K562 (cell line): ENCODE data around the gene ZNF624. TPM values are rescaled to one million over a fixed set of nuclear protein-coding genes. Genes with fewer than 3 reads are reported as not detected.

ENCODE experiments used
- ATAC-seq: fragments of 200-7000 bp; cut with Tn5 transposase; 3 replicates; pipeline ENCODE4 v1.9.1; 2020; ENCODE audit warnings: moderate library complexity
- BruUV-seq: library from RNA; stranded (reverse); fragments of 400-500 nt; replicated peaks from 2 replicates; lab custom pipeline; 2021; lab: Mats Ljungman, UMichigan
- CTCF ChIA-PET: fragments of 300-600 bp; formaldehyde crosslinking; extraction: SDS; loops from one replicate; lab custom pipeline; 2021; ENCODE audit warnings: low intra/inter-chr PET ratio; lab: Yijun Ruan, JAX
- POLR2A ChIA-PET: fragments of 300-600, 350-650 bp; sonication (Branson Sonifier 250); formaldehyde crosslinking; extraction: SDS; loops from one replicate; lab custom pipeline; 2021; ENCODE audit warnings: antibody characterized with exemption, inconsistent platforms; lab: Yijun Ruan, JAX
- DNase-seq, 4 experiments: peaks; one replicate each; pipeline versions ENCODE4 v3.0.0 to v3.0.0-alpha.2; 2011 to 2018; ENCODE audit warnings: low spot score in 3 of 4, mixed read lengths in 3 of 4; ENCODE audit errors: extremely low read depth in 1 of 4
- FAIRE-seq: peaks from 2 replicates; lab custom pipeline; 2011; peaks lifted over from hg19 to GRCh38; lab: Jason Lieb, UNC
- H2AFZ ChIP-seq: 2 replicates; pipeline ENCODE4 v1.6.0; 2011; ENCODE audit warnings: low read depth, low read length, control low read depth, inconsistent platforms
- H3K27ac ChIP-seq: fragments of 200-600 bp; 3 replicates; pipeline ENCODE4 v1.8.0; 2011; ENCODE audit warnings: low read depth, mild to moderate bottlenecking, control low read depth, inconsistent platforms, low read length, moderate library complexity, mixed read lengths; ENCODE audit errors: extremely low read depth
- H3K27me3 ChIP-seq, 2 experiments: fragments of 300-600 bp in 1 of 2; 2 replicates in 1 of 2; 3 replicates in 1 of 2; pipeline versions ENCODE4 v1.6.0 to v1.8.0; 2011; ENCODE audit warnings: inconsistent platforms in 2 of 2, low read length in 2 of 2, mild to moderate bottlenecking in 1 of 2, mixed read lengths in 1 of 2, moderate library complexity in 1 of 2; ENCODE audit not compliant: control insufficient read depth in 2 of 2, insufficient read depth in 2 of 2
- H3K36me3 ChIP-seq: fragments of 300-600 bp; 3 replicates; pipeline ENCODE4 v1.8.0; 2011; ENCODE audit warnings: mild to moderate bottlenecking, low read length, inconsistent platforms; ENCODE audit not compliant: control insufficient read depth, insufficient read depth
- H3K4me1 ChIP-seq, 2 experiments: fragments of 200-600 bp in 1 of 2; replicated peaks in 1 of 2; 2 replicates in 1 of 2; 3 replicates in 1 of 2; pipeline versions ENCODE4 v1.5.1 to v1.8.0; 2011; ENCODE audit warnings: inconsistent platforms in 2 of 2, low read length in 2 of 2, mild to moderate bottlenecking in 1 of 2, mixed read lengths in 1 of 2, moderate library complexity in 1 of 2; ENCODE audit not compliant: control insufficient read depth in 2 of 2, insufficient read depth in 2 of 2
- H3K4me2 ChIP-seq: 2 replicates; pipeline ENCODE4 v1.6.1; 2011; ENCODE audit warnings: low read length, control low read depth, inconsistent platforms, mixed read lengths; ENCODE audit not compliant: insufficient read depth
- H3K4me3 ChIP-seq: fragments of 200-600 bp; sonication (generic), shearing (Covaris generic); 2 replicates; pipeline ENCODE4 v1.5.1; 2016; ENCODE audit warnings: control low read depth, inconsistent platforms
- H3K79me2 ChIP-seq: fragments of 200-600 bp; 3 replicates; pipeline ENCODE4 v1.8.0; 2011; ENCODE audit warnings: low read length, inconsistent platforms; ENCODE audit not compliant: control insufficient read depth, insufficient read depth
- H3K9ac ChIP-seq, 2 experiments: 2 replicates each; pipeline versions ENCODE4 v1.6.0 to v1.6.1; 2011; ENCODE audit warnings: low read depth in 2 of 2, low read length in 2 of 2, control low read depth in 1 of 2, inconsistent platforms in 1 of 2, mild to moderate bottlenecking in 1 of 2, mixed read lengths in 1 of 2; ENCODE audit not compliant: insufficient read depth in 1 of 2
- H3K9me1 ChIP-seq: one replicate; pipeline ENCODE4 v1.6.0; 2011; ENCODE audit warnings: inconsistent platforms, mild to moderate bottlenecking, low read length, moderate library complexity; ENCODE audit not compliant: control insufficient read depth, insufficient read depth
- H3K9me3 ChIP-seq: replicated peaks from 2 replicates; pipeline ENCODE4 v1.5.1; 2011; ENCODE audit warnings: low read depth, low read length, inconsistent platforms; ENCODE audit not compliant: control insufficient read depth, insufficient read depth
- H4K20me1 ChIP-seq: replicated peaks from 2 replicates; pipeline ENCODE4 v1.6.1; 2011; ENCODE audit warnings: low read length, inconsistent platforms, mixed read lengths; ENCODE audit not compliant: control insufficient read depth, insufficient read depth
- CSDE1 ChIP-seq, 2 experiments: fragments of 450-650 bp; IDR thresholded peaks; 2 replicates each; pipeline ENCODE4 v1.6.1; 2016; ENCODE audit warnings: mild to moderate bottlenecking in 1 of 2
- ELK1 ChIP-seq: sonication (generic); formaldehyde crosslinking; IDR thresholded peaks from 2 replicates; pipeline ENCODE4 v1.8.1; 2022; ENCODE audit warnings: missing genetic modification reagents
- ETV1 ChIP-seq: fragments of 450-650 bp; conservative IDR thresholded peaks from 2 replicates; pipeline ENCODE4 v1.6.1; 2016; ENCODE audit warnings: missing genetic modification characterization, control low read depth, low read depth, missing compliant biosample characterization
- MEF2A ChIP-seq: IDR thresholded peaks from 2 replicates; pipeline ENCODE4 v1.6.1; 2011; ENCODE audit warnings: low read depth, mild to moderate bottlenecking, low read length, moderate library complexity; ENCODE audit not compliant: control insufficient read depth
- POLR2B ChIP-seq: fragments of 450-650 bp; IDR thresholded peaks from 2 replicates; pipeline ENCODE4 v1.6.1; 2018; ENCODE audit warnings: low read depth; ENCODE audit not compliant: partially characterized antibody
- SIRT6 ChIP-seq: IDR thresholded peaks from one replicate; pipeline ENCODE4 v1.6.1; 2012; ENCODE audit warnings: low read depth, mild to moderate bottlenecking, control low read depth, inconsistent platforms, low read length, moderate library complexity
- YBX1 ChIP-seq: fragments of 450-650 bp; IDR thresholded peaks from 2 replicates; pipeline ENCODE4 v1.7.1; 2016; ENCODE audit warnings: mild to moderate bottlenecking
- ZNF561 ChIP-seq: fragments of 450-650 bp; formaldehyde crosslinking; conservative IDR thresholded peaks from 2 replicates; pipeline ENCODE4 v1.4.0; 2020; ENCODE audit warnings: mild to moderate bottlenecking, moderate library complexity
- WGBS: fragments of 100-300 bp; shearing (Covaris generic); methylation state at CpG from one replicate; pipeline ENCODE4 v1.1.6; 2016; ENCODE audit warnings: low coverage, mixed read lengths; ENCODE audit not compliant: insufficient coverage; ENCODE audit errors: missing lambda C conversion rate; 5-methylcytosine and 5-hydroxymethylcytosine counted together
- in situ Hi-C: fragments of 300-500 bp; cut with MboI; formaldehyde crosslinking; loops from 4 replicates; pipeline ENCODE4 v1.15.0; 2018; ENCODE audit warnings: inconsistent platforms, mixed read lengths
- intact Hi-C: fragments of 100-400 bp; cut with micrococcal nuclease; formaldehyde crosslinking; loops from 2 replicates; pipeline ENCODE4 v1.14.2; 2022
- polyA plus RNA-seq, 8 experiments: library from polyadenylated mRNA; depleted of rRNA in 4 of 8; stranded (reverse) in 5 of 8; unstranded in 3 of 8; fragments of >200 nt; fragmentation: Nextera tagmentation in 2 of 8; fragmentation: Illumina TruSeq in 1 of 8; extraction: Ambion mirVana in 2 of 8; extraction: Trizol in 1 of 8; gene quantifications; 2 replicates each; pipeline versions ENCODE4 v1.2.1 to v1.2.3, GENCODE V29; 2011 to 2014; ENCODE audit warnings: inconsistent platforms in 1 of 8, missing spikeins in 1 of 8
- total RNA-seq, 7 experiments: library from RNA; depleted of rRNA in 6 of 7; stranded (reverse); fragments of >200 nt in 6 of 7; fragmentation: Illumina TruSeq in 2 of 7; extraction: Trizol in 2 of 7; gene quantifications; 2 replicates each; pipeline versions ENCODE4 v1.2.1 to v1.2.3, GENCODE V29; 2011 to 2021; ENCODE audit warnings: low replicate concordance in 1 of 7
- TF ChIP-seq, protein P1 (sequence below), 2 experiments: fragments of 200-800 bp in 1 of 2; sonication (Bioruptor generic) in 1 of 2; sonication (generic) in 1 of 2; formaldehyde crosslinking in 1 of 2; IDR thresholded peaks in 1 of 2; conservative IDR thresholded peaks in 1 of 2; 2 replicates each; pipeline versions ENCODE4 v1.5.0 to v1.6.1; 2016 to 2020; ENCODE audit warnings: missing compliant biosample characterization in 1 of 2, missing genetic modification characterization in 1 of 2, missing genetic modification reagents in 1 of 2

Gene ZNF624
- total and polyA plus RNA-seq, 9 of the 15 experiments (the other 6 are each of a cell fraction or from before 2014, with no cell fraction given) = 0.34 to 2.1 (median 1.1) TPM

DNA sequence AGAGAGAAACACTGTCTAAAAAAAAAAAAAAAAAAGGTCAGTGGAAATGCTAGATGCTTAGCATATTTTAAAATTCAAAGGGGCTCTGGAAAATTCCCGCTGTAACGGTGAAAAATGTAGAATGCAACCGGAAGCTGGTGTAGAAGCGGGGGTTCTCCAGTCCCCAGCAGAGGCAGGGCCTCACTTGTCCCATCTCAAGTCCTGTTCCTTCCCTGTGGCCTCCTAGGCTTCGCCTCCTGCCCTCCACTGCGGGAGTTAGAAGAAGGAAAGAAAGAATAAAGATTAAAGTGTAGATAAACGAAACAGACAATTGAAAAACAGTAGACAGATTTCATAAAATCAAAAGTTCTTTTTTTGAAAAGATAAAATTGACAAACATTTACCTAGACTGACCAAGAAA, 69.9 kb downstream of the ZNF624 start:
- no peaks in the 10 kb centered on the region for H3K9me1 ChIP-seq
- FAIRE-seq = no peak
- no peak overlapping the region for H3K4me3 ChIP-seq
- H3K4me2 ChIP-seq = no peak overlapping the region
- no peaks in the 10 kb centered on the region for H3K79me2 ChIP-seq
- DNase-seq = no peak
- H3K9ac ChIP-seq = no peak overlapping the region
- no peak for ATAC-seq
- H3K27ac ChIP-seq = no peak overlapping the region
- TF ChIP-seq POLR2B (no peak), YBX1 (no peak), ELK1 (no peak), CSDE1 (IDR thresholded peaks at IDR 0.05) (no peak), MEF2A (no peak), ZNF561 (CRISPR knock-in tag) (no peak), ETV1 (tag) (no peak), SIRT6 (no peak)
- TF ChIP-seq, protein P1, sequence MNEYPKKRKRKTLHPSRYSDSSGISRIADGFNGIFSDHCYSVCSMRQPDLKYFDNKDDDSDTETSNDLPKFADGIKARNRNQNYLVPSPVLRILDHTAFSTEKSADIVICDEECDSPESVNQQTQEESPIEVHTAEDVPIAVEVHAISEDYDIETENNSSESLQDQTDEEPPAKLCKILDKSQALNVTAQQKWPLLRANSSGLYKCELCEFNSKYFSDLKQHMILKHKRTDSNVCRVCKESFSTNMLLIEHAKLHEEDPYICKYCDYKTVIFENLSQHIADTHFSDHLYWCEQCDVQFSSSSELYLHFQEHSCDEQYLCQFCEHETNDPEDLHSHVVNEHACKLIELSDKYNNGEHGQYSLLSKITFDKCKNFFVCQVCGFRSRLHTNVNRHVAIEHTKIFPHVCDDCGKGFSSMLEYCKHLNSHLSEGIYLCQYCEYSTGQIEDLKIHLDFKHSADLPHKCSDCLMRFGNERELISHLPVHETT (CRISPR knock-in tag; conservative IDR thresholded peaks at IDR 0.05 in 1 of 2, IDR thresholded peaks at IDR 0.05 in 1 of 2) = no peak
- no peaks in the 10 kb centered on the region for H3K36me3 ChIP-seq
- H3K9me3 ChIP-seq = no peaks in the 10 kb centered on the region
- 8% methylated on average over 7 of the region's 7 CpGs for WGBS
- peaks cover 0 to 6% of the 10 kb centered on the region in 2 experiments; a peak in 2 of 5 replicates for H3K4me1 ChIP-seq
- CTCF ChIA-PET = no interaction called here
- intact Hi-C loops (no loop called here), in situ Hi-C loops (loop anchor here (25.0 kb wide), 1 partner anchor 1854 kb away; no protein-coding TSS in a partner anchor)
- H4K20me1 ChIP-seq = no peaks in the 10 kb centered on the region
- POLR2A ChIA-PET = no interaction called here
- no TSS peak for BruUV-seq
- no peak overlapping the region for H2AFZ ChIP-seq
- H3K27me3 ChIP-seq = no peaks in the 10 kb centered on the region
